Right forelimb (tissue), 1 donor: ENCODE data around the gene PDIA2.
"Not testable (repeated sequence)": the region's sequence is repeated elsewhere in the genome, so short reads cannot be mapped to it uniquely, and the experiment has no call there.

Source experiments
- DNase-seq: peaks from one replicate; pipeline ENCODE4 v3.0.0-alpha.2; 2018

The PDIA2 gene

GRCh38 chr16:334164-334832 is 51.3 kb downstream of the PDIA2 start:
- DNase-seq, result not testable (repeated sequence)

GRCh38 chr16:334861-335632 is 52.1 kb downstream of the PDIA2 start:
- not testable (repeated sequence) for DNase-seq

GRCh38 chr16:336269-336668 is 53.3 kb downstream of the PDIA2 start:
- no peak for DNase-seq
